Measurements from ENCODE around the gene DCAF8. TPM values are rescaled to one million over a fixed set of nuclear protein-coding genes. Genes with fewer than 3 reads are reported as not detected.

DCAF8 gene
- total RNA-seq, 1 experiment from 2014 or later, result 152 TPM

DNA sequence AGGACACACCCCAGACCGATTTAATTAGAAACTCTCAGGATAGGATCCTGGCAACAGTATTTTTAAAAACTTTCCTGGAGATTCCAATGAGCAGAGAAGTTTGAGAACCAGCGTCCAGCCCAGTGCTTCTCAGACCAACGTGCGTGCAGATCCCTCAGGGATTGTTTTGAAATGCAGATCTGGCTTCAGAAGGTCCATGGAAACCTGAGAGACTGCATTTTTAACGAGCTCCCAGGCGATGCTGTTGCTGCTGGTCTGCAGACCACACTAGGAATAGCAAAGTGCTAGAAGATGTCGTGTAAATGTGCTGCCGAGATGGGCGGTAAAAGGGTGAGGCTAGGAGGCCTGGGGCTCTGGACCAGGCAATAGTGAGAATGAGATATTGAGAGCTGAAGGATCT lies 90.4 kb downstream of the DCAF8 start:
- Histone ChIP-seq H3K9me3 (ENCODE audit: insufficient read depth, low read depth) (no peaks in the 10 kb centered on the region), H3K27ac (no peak overlapping the region), H4K20me1 (ENCODE audit: insufficient read depth) (no peaks in the 10 kb centered on the region), H3K4me1 (replicated peaks; ENCODE audit: insufficient read depth) (peaks cover 6% of the 10 kb centered on the region; the same call in 1 of the 2 replicates), H3K9me2 (ENCODE audit: insufficient read depth) (no peaks in the 10 kb centered on the region), H3F3A (ENCODE audit: insufficient read depth, low read depth) (peaks cover 3% of the 10 kb centered on the region; the same call in 1 of the 2 replicates), H3K4me3 (no peak overlapping the region), H2AFZ (no peak overlapping the region), H3K4me2 (no peak overlapping the region), H3K27me3 (ENCODE audit: insufficient read depth, low read depth) (peaks cover 14% of the 10 kb centered on the region), H3K36me3 (ENCODE audit: low read depth) (no peaks in the 10 kb centered on the region), H3K79me2 (ENCODE audit: low read depth) (no peaks in the 10 kb centered on the region)
- BruUV-seq (replicated peaks), result no TSS peak
- no peak for DNase-seq
- ChIA-PET POLR2A (ENCODE audit: unreplicated experiment) (no interaction called here), CTCF (no interaction called here)
- TF ChIP-seq, protein P1, sequence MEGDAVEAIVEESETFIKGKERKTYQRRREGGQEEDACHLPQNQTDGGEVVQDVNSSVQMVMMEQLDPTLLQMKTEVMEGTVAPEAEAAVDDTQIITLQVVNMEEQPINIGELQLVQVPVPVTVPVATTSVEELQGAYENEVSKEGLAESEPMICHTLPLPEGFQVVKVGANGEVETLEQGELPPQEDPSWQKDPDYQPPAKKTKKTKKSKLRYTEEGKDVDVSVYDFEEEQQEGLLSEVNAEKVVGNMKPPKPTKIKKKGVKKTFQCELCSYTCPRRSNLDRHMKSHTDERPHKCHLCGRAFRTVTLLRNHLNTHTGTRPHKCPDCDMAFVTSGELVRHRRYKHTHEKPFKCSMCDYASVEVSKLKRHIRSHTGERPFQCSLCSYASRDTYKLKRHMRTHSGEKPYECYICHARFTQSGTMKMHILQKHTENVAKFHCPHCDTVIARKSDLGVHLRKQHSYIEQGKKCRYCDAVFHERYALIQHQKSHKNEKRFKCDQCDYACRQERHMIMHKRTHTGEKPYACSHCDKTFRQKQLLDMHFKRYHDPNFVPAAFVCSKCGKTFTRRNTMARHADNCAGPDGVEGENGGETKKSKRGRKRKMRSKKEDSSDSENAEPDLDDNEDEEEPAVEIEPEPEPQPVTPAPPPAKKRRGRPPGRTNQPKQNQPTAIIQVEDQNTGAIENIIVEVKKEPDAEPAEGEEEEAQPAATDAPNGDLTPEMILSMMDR (conservative IDR thresholded peaks at IDR 0.05), result no peak
- TF ChIP-seq EZH2 (IDR thresholded peaks at IDR 0.05; ENCODE audit: low read depth), result no peak
- intact Hi-C loops (cut with micrococcal nuclease; ENCODE audit: unreplicated experiment), result no loop called here

DNA sequence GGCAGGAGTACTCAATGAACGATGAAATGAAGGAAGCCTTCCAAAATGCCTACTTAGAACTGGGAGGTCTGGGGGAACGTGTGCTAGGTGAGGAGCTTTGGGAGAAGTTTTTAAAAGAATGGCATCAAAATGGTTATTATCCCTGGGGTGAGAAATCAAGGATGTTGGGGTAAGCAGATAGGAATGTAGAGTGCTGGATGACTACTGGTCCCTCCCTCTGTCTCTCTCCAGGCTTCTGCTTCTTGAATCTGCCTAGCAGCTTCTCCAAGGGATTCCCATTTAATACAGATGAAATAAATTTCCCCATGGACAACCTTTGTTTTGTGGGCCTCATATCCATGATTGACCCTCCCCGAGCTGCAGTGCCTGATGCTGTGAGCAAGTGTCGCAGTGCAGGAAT lies 91.0 kb downstream of the DCAF8 start:
- TF ChIP-seq, protein P1 (conservative IDR thresholded peaks at IDR 0.05), result no peak
- TF ChIP-seq EZH2 (IDR thresholded peaks at IDR 0.05; ENCODE audit: low read depth), result no peak
- Histone ChIP-seq H3K79me2 (ENCODE audit: low read depth) (no peaks in the 10 kb centered on the region), H3K4me2 (no peak overlapping the region), H4K20me1 (ENCODE audit: insufficient read depth) (no peaks in the 10 kb centered on the region), H2AFZ (no peak overlapping the region), H3F3A (ENCODE audit: insufficient read depth, low read depth) (peaks cover 3% of the 10 kb centered on the region; the same call in 1 of the 2 replicates), H3K27ac (no peak overlapping the region), H3K4me3 (no peak overlapping the region), H3K9me2 (ENCODE audit: insufficient read depth) (no peaks in the 10 kb centered on the region), H3K9me3 (ENCODE audit: insufficient read depth, low read depth) (no peaks in the 10 kb centered on the region), H3K4me1 (replicated peaks; ENCODE audit: insufficient read depth) (peaks cover 9% of the 10 kb centered on the region; the same call in 1 of the 2 replicates), H3K27me3 (ENCODE audit: insufficient read depth, low read depth) (peaks cover 14% of the 10 kb centered on the region), H3K36me3 (ENCODE audit: low read depth) (no peaks in the 10 kb centered on the region)
- CTCF ChIA-PET, result no interaction called here
- BruUV-seq (replicated peaks), result no TSS peak
- intact Hi-C loops (cut with micrococcal nuclease; ENCODE audit: unreplicated experiment), result no loop called here
- POLR2A ChIA-PET (ENCODE audit: unreplicated experiment), result no interaction called here
- no peak for DNase-seq

DNA sequence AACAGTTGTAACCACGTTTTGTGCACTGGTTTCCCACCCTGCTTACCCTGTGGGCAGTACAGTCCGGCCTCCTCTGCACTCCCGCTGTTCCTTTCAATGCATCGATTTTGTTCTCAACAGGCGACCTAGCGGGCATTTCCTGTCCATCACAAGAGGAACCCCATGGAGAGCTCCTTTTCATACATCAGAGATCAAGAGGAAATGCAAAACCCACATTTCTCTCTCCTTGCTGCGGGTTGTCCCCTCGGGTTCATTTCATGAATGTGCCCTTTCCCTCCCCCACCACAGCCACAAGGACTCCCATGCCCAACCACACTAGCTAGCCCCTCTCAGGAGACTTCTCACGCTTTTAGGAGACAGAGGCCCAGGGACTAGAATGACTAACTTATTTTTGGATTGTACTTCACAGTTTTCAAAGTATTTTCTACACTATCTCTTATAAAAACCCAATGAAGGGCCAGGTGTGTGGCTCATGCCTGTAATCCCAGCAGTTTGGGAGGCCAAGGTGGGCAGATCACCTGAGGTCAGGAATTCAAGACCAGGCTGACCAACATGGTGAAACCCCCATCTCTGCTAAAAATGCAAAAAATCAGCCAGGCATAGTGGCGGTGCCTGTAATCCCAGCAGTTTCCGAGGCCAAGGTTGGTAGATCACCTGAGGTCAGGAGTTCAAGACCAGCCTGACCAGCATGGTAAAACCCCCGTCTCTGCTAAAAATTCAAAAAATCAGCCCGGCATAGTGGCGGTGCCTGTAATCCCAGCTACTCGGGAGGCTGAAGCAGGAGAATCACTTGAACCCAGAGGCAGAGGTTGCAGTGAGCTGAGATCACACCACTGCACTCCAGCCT lies 92.6 kb downstream of the DCAF8 start:
- no peak for DNase-seq
- CTCF ChIA-PET, result no interaction called here
- intact Hi-C loops (cut with micrococcal nuclease; ENCODE audit: unreplicated experiment), result no loop called here
- no peak overlapping the region for H3K4me3 ChIP-seq
- no peaks in the 10 kb centered on the region for H3K9me3 ChIP-seq (ENCODE audit: insufficient read depth, low read depth)
- peaks cover 3% of the 10 kb centered on the region; the same call in 1 of the 2 replicates for H3F3A ChIP-seq (ENCODE audit: insufficient read depth, low read depth)
- H3K27ac ChIP-seq, result no peak overlapping the region
- H3K27me3 ChIP-seq (ENCODE audit: insufficient read depth, low read depth), result peaks cover 9% of the 10 kb centered on the region
- TF ChIP-seq, protein P1 (conservative IDR thresholded peaks at IDR 0.05), result no peak
- TF ChIP-seq EZH2 (IDR thresholded peaks at IDR 0.05; ENCODE audit: low read depth), result no peak
- H3K4me1 ChIP-seq (replicated peaks; ENCODE audit: insufficient read depth), result peaks cover 9% of the 10 kb centered on the region; the same call in 1 of the 2 replicates
- BruUV-seq (replicated peaks), result no TSS peak
- no peaks in the 10 kb centered on the region for H3K9me2 ChIP-seq (ENCODE audit: insufficient read depth)
- H2AFZ ChIP-seq, result no peak overlapping the region
- H3K36me3 ChIP-seq (ENCODE audit: low read depth), result no peaks in the 10 kb centered on the region
- no peaks in the 10 kb centered on the region for H3K79me2 ChIP-seq (ENCODE audit: low read depth)
- H4K20me1 ChIP-seq (ENCODE audit: insufficient read depth), result no peaks in the 10 kb centered on the region
- no peak overlapping the region for H3K4me2 ChIP-seq
- POLR2A ChIA-PET (ENCODE audit: unreplicated experiment), result no interaction called here

Measured in PC-9 (cell line).